H1 (cell line): ENCODE results near the gene MCF2L2. TPM values are rescaled to one million over a fixed set of nuclear protein-coding genes. Genes with fewer than 3 reads are reported as not detected.

Experiments used
- BCL11A ChIP-seq, 2 experiments: IDR thresholded peaks; one replicate each; pipeline ENCODE4 v1.6.1; 2011; ENCODE audit warnings: low read depth in 2 of 2, low read length in 2 of 2, mild to moderate bottlenecking in 2 of 2
- CBX5 ChIP-seq: fragments of 300-800, 300-1000 bp; sonication (generic); IDR thresholded peaks from 2 replicates; pipeline ENCODE4 v1.7.1; 2016; ENCODE audit warnings: antibody characterized with exemption, low read length, low read depth
- CHD2 ChIP-seq: IDR thresholded peaks from 2 replicates; pipeline ENCODE4 v1.6.1; 2012; ENCODE audit warnings: low read length, improper control_type of control experiment
- EP300 ChIP-seq, 2 experiments: IDR thresholded peaks; 1 replicate in 1 of 2; 2 replicates in 1 of 2; pipeline ENCODE4 v1.6.1; 2011 to 2012; ENCODE audit warnings: low read depth in 2 of 2, low read length in 2 of 2, mild to moderate bottlenecking in 2 of 2, borderline replicate concordance in 1 of 2, inconsistent platforms in 1 of 2, moderate library complexity in 1 of 2
- GTF2F1 ChIP-seq: IDR thresholded peaks from 2 replicates; pipeline ENCODE4 v1.6.1; 2012; ENCODE audit warnings: low read depth, low read length, improper control_type of control experiment, borderline replicate concordance
- RAD21 ChIP-seq, 2 experiments: IDR thresholded peaks in 1 of 2; conservative IDR thresholded peaks in 1 of 2; 2 replicates each; pipeline ENCODE4 v1.6.1; 2011; ENCODE audit warnings: low read depth in 2 of 2, low read length in 2 of 2, improper control_type of control experiment in 1 of 2, inconsistent platforms in 1 of 2, mild to moderate bottlenecking in 1 of 2, moderate library complexity in 1 of 2
- RBBP5 ChIP-seq: IDR thresholded peaks from 2 replicates; pipeline ENCODE4 v1.7.1; 2012; ENCODE audit warnings: low read depth, mild to moderate bottlenecking, inconsistent platforms, low read length, moderate library complexity, borderline replicate concordance
- SAP30 ChIP-seq: fragments of 300-600 bp; sonication (generic); IDR thresholded peaks from 2 replicates; pipeline ENCODE4 v1.7.1; 2012; ENCODE audit warnings: low read length, moderate library complexity, mild to moderate bottlenecking, inconsistent platforms; ENCODE audit not compliant: insufficient read depth, insufficient replicate concordance
- SP4 ChIP-seq: IDR thresholded peaks from 2 replicates; pipeline ENCODE4 v1.6.1; 2012; ENCODE audit warnings: low read length, inconsistent platforms
- TAF1 ChIP-seq: IDR thresholded peaks from 2 replicates; pipeline ENCODE4 v1.6.1; 2011; ENCODE audit warnings: mild to moderate bottlenecking, low read depth, low read length
- polyA plus RNA-seq, 7 experiments: library from polyadenylated mRNA; depleted of rRNA in 3 of 7; stranded (reverse) in 5 of 7; unstranded in 2 of 7; fragments of >200 nt in 5 of 7; fragments of 200-250 nt in 2 of 7; gene quantifications; 1 replicate in 5 of 7; 2 replicates in 1 of 7; 4 replicates in 1 of 7; pipeline versions ENCODE4 v1.2.1 to v1.2.3, GENCODE V29; 2011 to 2013; ENCODE audit warnings: missing spikeins in 2 of 7, mixed read lengths in 2 of 7
- total RNA-seq: library from RNA; stranded (reverse); fragmentation: NEBNext Ultra II Directional; extraction: Animal tissue kit (Norgen Biotek cat#: 25700); gene quantifications from 2 replicates; pipeline ENCODE4 v1.2.1, GENCODE V29; 2021
- TF ChIP-seq, protein P1 (sequence below), 3 experiments: IDR thresholded peaks; 1 replicate in 2 of 3; 2 replicates in 1 of 3; pipeline versions ENCODE4 v1.5.1 to v1.6.1; 2011; ENCODE audit warnings: low read length in 3 of 3, mild to moderate bottlenecking in 3 of 3, inconsistent platforms in 2 of 3, low read depth in 1 of 3, moderate library complexity in 1 of 3; ENCODE audit not compliant: insufficient read depth in 1 of 3; ENCODE audit errors: control extremely low read depth in 1 of 3
- TF ChIP-seq, protein P2 (sequence below): IDR thresholded peaks from 2 replicates; pipeline ENCODE4 v1.6.1; 2012; ENCODE audit warnings: inconsistent platforms
- TF ChIP-seq, protein P3 (sequence below): IDR thresholded peaks from 2 replicates; pipeline ENCODE4 v1.6.1; 2012; ENCODE audit warnings: low read length, inconsistent platforms

The MCF2L2 gene
- total and polyA plus RNA-seq, 2 of the 8 experiments (the other 6 are each of a cell fraction or from before 2014, with no cell fraction given), result 4.1 to 13.7 TPM

DNA sequence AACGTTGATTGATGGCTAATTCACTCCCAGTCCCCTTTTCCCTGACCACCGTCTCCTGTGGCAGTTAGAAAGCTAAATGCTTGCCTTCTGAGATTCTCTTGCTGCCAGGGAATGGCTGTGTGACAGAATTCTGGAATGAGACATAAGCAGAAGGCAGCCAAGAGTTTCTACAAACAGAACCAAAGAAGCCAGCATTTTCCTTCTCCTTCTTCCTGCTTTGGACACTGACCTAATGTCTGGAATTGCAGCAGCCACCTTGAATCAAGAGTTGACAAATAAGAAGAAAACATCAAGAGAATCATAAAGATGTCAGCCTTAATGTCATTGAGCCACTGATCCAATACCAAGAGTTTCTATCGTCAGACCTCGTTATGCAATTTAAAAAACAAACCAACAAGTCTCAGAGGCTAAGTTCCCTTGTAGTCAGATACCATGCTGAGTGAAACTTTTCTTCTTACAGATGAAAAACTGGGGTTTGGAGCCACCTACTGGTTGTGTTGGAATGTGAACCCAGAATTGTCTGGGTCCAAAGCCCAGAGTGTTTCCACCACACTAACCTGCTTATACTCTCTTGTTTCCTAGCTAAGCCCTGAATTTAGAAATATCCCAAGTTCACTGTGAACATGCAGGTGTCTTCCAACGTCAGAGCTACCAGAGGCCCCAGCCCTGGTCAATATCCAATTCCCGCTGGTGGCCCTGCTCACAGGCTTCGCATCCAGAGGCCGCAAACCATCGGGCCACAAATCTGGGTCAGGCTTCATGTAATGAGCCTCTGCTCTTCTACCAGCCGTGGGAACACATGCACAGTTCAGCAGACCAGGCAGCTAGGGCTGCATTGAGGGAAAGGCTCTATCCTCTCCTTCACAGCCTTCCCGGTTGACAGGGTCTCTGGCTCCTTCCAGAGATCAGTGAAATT is 42.5 kb downstream of the MCF2L2 start (continued):
- TF ChIP-seq, protein P1, sequence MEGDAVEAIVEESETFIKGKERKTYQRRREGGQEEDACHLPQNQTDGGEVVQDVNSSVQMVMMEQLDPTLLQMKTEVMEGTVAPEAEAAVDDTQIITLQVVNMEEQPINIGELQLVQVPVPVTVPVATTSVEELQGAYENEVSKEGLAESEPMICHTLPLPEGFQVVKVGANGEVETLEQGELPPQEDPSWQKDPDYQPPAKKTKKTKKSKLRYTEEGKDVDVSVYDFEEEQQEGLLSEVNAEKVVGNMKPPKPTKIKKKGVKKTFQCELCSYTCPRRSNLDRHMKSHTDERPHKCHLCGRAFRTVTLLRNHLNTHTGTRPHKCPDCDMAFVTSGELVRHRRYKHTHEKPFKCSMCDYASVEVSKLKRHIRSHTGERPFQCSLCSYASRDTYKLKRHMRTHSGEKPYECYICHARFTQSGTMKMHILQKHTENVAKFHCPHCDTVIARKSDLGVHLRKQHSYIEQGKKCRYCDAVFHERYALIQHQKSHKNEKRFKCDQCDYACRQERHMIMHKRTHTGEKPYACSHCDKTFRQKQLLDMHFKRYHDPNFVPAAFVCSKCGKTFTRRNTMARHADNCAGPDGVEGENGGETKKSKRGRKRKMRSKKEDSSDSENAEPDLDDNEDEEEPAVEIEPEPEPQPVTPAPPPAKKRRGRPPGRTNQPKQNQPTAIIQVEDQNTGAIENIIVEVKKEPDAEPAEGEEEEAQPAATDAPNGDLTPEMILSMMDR (IDR thresholded peaks at IDR 0.05; ENCODE audit: control extremely low read depth in 1 of 3, insufficient read depth in 1 of 3, low read depth in 1 of 3, low read length in 3 of 3), result peak; percentile 5 to 83 (median 74)
- no peak for TF ChIP-seq EP300 (IDR thresholded peaks at IDR 0.05; ENCODE audit: borderline replicate concordance in 1 of 2, low read depth in 2 of 2, low read length in 2 of 2)
- no peak for TF ChIP-seq CBX5
- no peak for TF ChIP-seq BCL11A (IDR thresholded peaks at IDR 0.05; ENCODE audit: low read depth in 2 of 2, low read length in 2 of 2)
- TF ChIP-seq TAF1, result no peak
- TF ChIP-seq, protein P2, sequence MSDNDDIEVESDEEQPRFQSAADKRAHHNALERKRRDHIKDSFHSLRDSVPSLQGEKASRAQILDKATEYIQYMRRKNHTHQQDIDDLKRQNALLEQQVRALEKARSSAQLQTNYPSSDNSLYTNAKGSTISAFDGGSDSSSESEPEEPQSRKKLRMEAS, result no peak
- no peak for TF ChIP-seq CHD2
- TF ChIP-seq RBBP5, result no peak
- TF ChIP-seq RAD21 (IDR thresholded peaks at IDR 0.05 in 1 of 2, conservative IDR thresholded peaks at IDR 0.05 in 1 of 2; ENCODE audit: low read depth in 2 of 2, low read length in 2 of 2), result peak; percentile 81 to 88
- no peak for TF ChIP-seq SAP30
- TF ChIP-seq GTF2F1, result no peak
- TF ChIP-seq SP4, result no peak
- TF ChIP-seq, protein P3, sequence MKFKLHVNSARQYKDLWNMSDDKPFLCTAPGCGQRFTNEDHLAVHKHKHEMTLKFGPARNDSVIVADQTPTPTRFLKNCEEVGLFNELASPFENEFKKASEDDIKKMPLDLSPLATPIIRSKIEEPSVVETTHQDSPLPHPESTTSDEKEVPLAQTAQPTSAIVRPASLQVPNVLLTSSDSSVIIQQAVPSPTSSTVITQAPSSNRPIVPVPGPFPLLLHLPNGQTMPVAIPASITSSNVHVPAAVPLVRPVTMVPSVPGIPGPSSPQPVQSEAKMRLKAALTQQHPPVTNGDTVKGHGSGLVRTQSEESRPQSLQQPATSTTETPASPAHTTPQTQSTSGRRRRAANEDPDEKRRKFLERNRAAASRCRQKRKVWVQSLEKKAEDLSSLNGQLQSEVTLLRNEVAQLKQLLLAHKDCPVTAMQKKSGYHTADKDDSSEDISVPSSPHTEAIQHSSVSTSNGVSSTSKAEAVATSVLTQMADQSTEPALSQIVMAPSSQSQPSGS, result no peak
- TF ChIP-seq, all 59 proteins: peak for 4
